Panc1 (cell line): Measurements from ENCODE around the gene FN1. TPM values are rescaled to one million over a fixed set of nuclear protein-coding genes. Genes with fewer than 3 reads are reported as not detected.

Experiments used
- ATAC-seq: fragments of 200-7000 bp; cut with Tn5 transposase; 2 replicates; pipeline ENCODE4 v1.9.1; 2020; ENCODE audit warnings: mild to moderate bottlenecking, moderate library complexity
- BruUV-seq: library from RNA; stranded (reverse); fragments of 400-500 nt; replicated peaks from 2 replicates; lab custom pipeline; 2021; lab: Mats Ljungman, UMichigan
- CTCF ChIA-PET: fragments of 300-600 bp; sonication (Branson Sonifier 250); formaldehyde crosslinking; loops from one replicate; lab custom pipeline; 2022; ENCODE audit warnings: antibody characterized with exemption; lab: Charles Lee
- POLR2A ChIA-PET: fragments of 300-600 bp; sonication (Branson Sonifier 250); formaldehyde crosslinking; loops from one replicate; lab custom pipeline; 2022; ENCODE audit warnings: antibody characterized with exemption; lab: Charles Lee
- DNase-seq: peaks from one replicate; pipeline ENCODE4 v3.0.0-alpha.2; 2010; ENCODE audit warnings: low read depth, low spot score
- H3K27ac ChIP-seq: 2 replicates; pipeline ENCODE4 v1.5.1; 2011; ENCODE audit warnings: mild to moderate bottlenecking, low read length, inconsistent platforms
- H3K27me3 ChIP-seq: fragments of 200-500 bp; sonication (Bioruptor generic); 2 replicates; pipeline ENCODE4 v1.6.0; 2014; ENCODE audit warnings: low read length, inconsistent platforms; ENCODE audit not compliant: control insufficient read depth, insufficient read depth
- H3K36me3 ChIP-seq: fragments of 200-500 bp; sonication (Bioruptor generic); 2 replicates; pipeline ENCODE4 v1.5.1; 2014; ENCODE audit warnings: inconsistent platforms, mild to moderate bottlenecking, low read length, moderate library complexity; ENCODE audit not compliant: control insufficient read depth, insufficient read depth
- H3K4me1 ChIP-seq: 2 replicates; pipeline ENCODE4 v1.5.1; 2011; ENCODE audit warnings: inconsistent platforms, mild to moderate bottlenecking, low read length, moderate library complexity; ENCODE audit not compliant: control insufficient read depth, insufficient read depth
- H3K4me3 ChIP-seq, 2 experiments: 2 replicates each; pipeline ENCODE4 v1.5.1; 2011 to 2012; ENCODE audit warnings: low read depth in 2 of 2, low read length in 2 of 2, mild to moderate bottlenecking in 2 of 2, inconsistent platforms in 1 of 2, moderate library complexity in 1 of 2
- H3K9me3 ChIP-seq: fragments of 200-500 bp; sonication (Bioruptor generic); 2 replicates; pipeline ENCODE4 v1.5.1; 2014; ENCODE audit warnings: low read depth, mild to moderate bottlenecking, inconsistent platforms, low read length, moderate library complexity; ENCODE audit not compliant: control insufficient read depth, insufficient read depth
- POLR2AphosphoS5 ChIP-seq: IDR thresholded peaks from 2 replicates; pipeline ENCODE4 v1.6.1; 2012; ENCODE audit warnings: mild to moderate bottlenecking, low read depth, low read length, moderate library complexity
- SIN3A ChIP-seq: IDR thresholded peaks from 2 replicates; pipeline ENCODE4 v1.6.1; 2012; ENCODE audit warnings: low read depth, mild to moderate bottlenecking, low read length, moderate library complexity, borderline replicate concordance; ENCODE audit not compliant: insufficient read depth
- TCF7L2 ChIP-seq: IDR thresholded peaks from 2 replicates; pipeline ENCODE4 v1.6.1; 2011; ENCODE audit warnings: mild to moderate bottlenecking, low read depth, low read length, inconsistent platforms
- in situ Hi-C: cut with HindIII; loops from 2 replicates; pipeline ENCODE4 v1.10.0; 2016; ENCODE audit warnings: low sequenced_read_pairs, low pct_unique_long_range_greater_than_20kb
- intact Hi-C: fragments of 100-400 bp; cut with micrococcal nuclease; formaldehyde crosslinking; loops from one replicate; pipeline ENCODE4 v1.10.0; 2022; ENCODE audit not compliant: unreplicated experiment
- total RNA-seq: library from RNA; stranded (reverse); gene quantifications from one replicate; pipeline ENCODE4 v1.2.1, GENCODE V29; 2021; ENCODE audit not compliant: unreplicated experiment
- TF ChIP-seq, protein P1 (sequence below), 2 experiments: IDR thresholded peaks; 2 replicates each; pipeline ENCODE4 v1.6.1; 2011 to 2012; ENCODE audit warnings: low read depth in 2 of 2, control low read depth in 1 of 2, low read length in 1 of 2, mild to moderate bottlenecking in 1 of 2, moderate library complexity in 1 of 2; ENCODE audit not compliant: insufficient read depth in 1 of 2
- TF ChIP-seq, protein P2 (sequence below): fragments of 450-650 bp; IDR thresholded peaks from 2 replicates; pipeline ENCODE4 v1.5.1; 2017; ENCODE audit warnings: mild to moderate bottlenecking

Gene FN1
- total RNA-seq, 1 experiment from 2014 or later, result 4.2 TPM

DNA sequence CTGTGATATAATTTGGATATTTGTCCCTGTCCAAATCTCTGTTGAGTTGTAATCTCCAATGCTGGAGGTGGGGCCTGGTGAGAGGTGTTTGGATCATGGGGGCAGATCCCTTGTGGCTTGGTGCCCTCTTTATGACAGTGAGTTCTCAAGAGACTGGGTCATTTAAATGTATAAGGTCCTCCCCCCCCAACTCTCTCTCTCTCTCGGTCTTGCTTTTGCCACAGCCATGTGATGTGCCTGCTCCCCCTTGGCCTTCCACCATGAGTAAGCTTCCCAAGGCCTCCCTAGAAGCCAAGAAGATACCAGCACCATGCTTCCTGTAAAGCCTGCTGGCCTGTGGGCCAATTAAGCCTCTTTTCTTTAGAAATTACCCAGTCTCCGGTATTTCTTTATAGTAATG is 58.6 kb downstream of the FN1 start:
- no peaks in the 10 kb centered on the region for H3K4me1 ChIP-seq
- no peaks in the 10 kb centered on the region for H3K27me3 ChIP-seq
- H3K9me3 ChIP-seq, result no peaks in the 10 kb centered on the region
- no TSS peak for BruUV-seq
- intact Hi-C loops, result no loop called here
- no peaks in the 10 kb centered on the region for H3K36me3 ChIP-seq
- POLR2A ChIA-PET, result no interaction called here
- in situ Hi-C loops, result no loop called here
- H3K4me3 ChIP-seq, result no peak overlapping the region
- CTCF ChIA-PET, result interaction anchor here (0.7 kb wide), 1 partner anchor 1650 kb away, joined by 4 read pairs; no protein-coding TSS in a partner anchor
- H3K27ac ChIP-seq, result no peak overlapping the region
- TF ChIP-seq POLR2AphosphoS5, result no peak
- TF ChIP-seq SIN3A, result no peak
- TF ChIP-seq, protein P1, sequence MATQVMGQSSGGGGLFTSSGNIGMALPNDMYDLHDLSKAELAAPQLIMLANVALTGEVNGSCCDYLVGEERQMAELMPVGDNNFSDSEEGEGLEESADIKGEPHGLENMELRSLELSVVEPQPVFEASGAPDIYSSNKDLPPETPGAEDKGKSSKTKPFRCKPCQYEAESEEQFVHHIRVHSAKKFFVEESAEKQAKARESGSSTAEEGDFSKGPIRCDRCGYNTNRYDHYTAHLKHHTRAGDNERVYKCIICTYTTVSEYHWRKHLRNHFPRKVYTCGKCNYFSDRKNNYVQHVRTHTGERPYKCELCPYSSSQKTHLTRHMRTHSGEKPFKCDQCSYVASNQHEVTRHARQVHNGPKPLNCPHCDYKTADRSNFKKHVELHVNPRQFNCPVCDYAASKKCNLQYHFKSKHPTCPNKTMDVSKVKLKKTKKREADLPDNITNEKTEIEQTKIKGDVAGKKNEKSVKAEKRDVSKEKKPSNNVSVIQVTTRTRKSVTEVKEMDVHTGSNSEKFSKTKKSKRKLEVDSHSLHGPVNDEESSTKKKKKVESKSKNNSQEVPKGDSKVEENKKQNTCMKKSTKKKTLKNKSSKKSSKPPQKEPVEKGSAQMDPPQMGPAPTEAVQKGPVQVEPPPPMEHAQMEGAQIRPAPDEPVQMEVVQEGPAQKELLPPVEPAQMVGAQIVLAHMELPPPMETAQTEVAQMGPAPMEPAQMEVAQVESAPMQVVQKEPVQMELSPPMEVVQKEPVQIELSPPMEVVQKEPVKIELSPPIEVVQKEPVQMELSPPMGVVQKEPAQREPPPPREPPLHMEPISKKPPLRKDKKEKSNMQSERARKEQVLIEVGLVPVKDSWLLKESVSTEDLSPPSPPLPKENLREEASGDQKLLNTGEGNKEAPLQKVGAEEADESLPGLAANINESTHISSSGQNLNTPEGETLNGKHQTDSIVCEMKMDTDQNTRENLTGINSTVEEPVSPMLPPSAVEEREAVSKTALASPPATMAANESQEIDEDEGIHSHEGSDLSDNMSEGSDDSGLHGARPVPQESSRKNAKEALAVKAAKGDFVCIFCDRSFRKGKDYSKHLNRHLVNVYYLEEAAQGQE (IDR thresholded peaks at IDR 0.05; ENCODE audit: insufficient read depth in 1 of 2, low read depth in 2 of 2, low read length in 1 of 2), result no peak
- TF ChIP-seq TCF7L2, result no peak
- TF ChIP-seq, protein P2, sequence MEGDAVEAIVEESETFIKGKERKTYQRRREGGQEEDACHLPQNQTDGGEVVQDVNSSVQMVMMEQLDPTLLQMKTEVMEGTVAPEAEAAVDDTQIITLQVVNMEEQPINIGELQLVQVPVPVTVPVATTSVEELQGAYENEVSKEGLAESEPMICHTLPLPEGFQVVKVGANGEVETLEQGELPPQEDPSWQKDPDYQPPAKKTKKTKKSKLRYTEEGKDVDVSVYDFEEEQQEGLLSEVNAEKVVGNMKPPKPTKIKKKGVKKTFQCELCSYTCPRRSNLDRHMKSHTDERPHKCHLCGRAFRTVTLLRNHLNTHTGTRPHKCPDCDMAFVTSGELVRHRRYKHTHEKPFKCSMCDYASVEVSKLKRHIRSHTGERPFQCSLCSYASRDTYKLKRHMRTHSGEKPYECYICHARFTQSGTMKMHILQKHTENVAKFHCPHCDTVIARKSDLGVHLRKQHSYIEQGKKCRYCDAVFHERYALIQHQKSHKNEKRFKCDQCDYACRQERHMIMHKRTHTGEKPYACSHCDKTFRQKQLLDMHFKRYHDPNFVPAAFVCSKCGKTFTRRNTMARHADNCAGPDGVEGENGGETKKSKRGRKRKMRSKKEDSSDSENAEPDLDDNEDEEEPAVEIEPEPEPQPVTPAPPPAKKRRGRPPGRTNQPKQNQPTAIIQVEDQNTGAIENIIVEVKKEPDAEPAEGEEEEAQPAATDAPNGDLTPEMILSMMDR, result no peak
- ATAC-seq (no peak), DNase-seq (no peak)

DNA sequence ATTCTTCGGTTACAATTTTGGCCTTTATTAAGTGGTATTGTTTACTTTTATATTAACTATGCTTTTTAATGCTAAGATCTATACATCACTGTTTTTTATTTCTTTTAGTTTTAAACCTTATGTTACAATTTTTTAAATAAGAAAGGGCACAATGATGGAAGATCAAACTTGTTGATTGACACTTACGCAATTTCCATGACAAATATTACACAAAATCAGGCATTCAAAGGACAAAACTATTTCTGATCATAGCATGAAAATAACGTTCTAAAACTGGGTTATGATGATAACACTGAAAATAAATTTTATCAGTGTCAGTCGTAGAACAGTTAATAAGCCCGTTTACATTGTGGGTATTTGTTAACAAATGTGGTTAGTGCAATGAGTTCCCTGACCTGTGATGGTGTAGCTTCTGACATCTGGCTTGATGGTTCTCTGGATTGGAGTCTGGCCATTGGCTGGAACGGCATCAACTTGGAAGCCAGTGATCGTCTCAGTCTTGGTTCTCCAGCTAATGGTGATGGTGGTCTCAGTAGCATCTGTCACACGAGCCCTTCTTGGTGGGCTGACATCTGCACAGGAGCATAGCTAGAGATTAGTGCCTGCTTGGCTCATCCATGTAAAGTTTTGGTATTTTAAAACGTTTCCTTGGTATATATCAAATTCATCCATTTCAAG is 59.6 kb downstream of the FN1 start:
- intact Hi-C loops (no loop called here), in situ Hi-C loops (no loop called here)
- no TSS peak for BruUV-seq
- Histone ChIP-seq H3K4me1 (no peaks in the 10 kb centered on the region), H3K27ac (no peak overlapping the region), H3K36me3 (no peaks in the 10 kb centered on the region), H3K27me3 (no peaks in the 10 kb centered on the region), H3K4me3 (no peak overlapping the region), H3K9me3 (no peaks in the 10 kb centered on the region)
- no peak for ATAC-seq
- DNase-seq, result no peak
- TF ChIP-seq, protein P1 (IDR thresholded peaks at IDR 0.05; ENCODE audit: insufficient read depth in 1 of 2, low read depth in 2 of 2, low read length in 1 of 2), result no peak
- TF ChIP-seq, protein P2, result no peak
- TF ChIP-seq SIN3A (no peak), TCF7L2 (no peak), POLR2AphosphoS5 (no peak)
- ChIA-PET POLR2A (no interaction called here), CTCF (no interaction called here)
